Stimulated activated CD4-positive, alpha-beta T cell treated with anti-CD3 and anti-CD28 coated beads, Interleukin-12 subunit alpha, Interleukin-12 subunit beta, amount 100 ng/mL, for 24 hours (primary cell): ENCODE results near the gene ENG.

Experiments used
- DNase-seq, 2 experiments: peaks; one replicate each; pipeline ENCODE4 v3.0.0-alpha.2; 2020; ENCODE audit warnings: low read depth in 2 of 2

The ENG gene

GRCh38 chr9:127814619-127815511, 39.6 kb downstream of the ENG start:
- DNase-seq: no peak

GRCh38 chr9:127813686-127814226, 40.7 kb downstream of the ENG start:
- no peak for DNase-seq

- DNase-seq: no peak
These were observed 41.4 kb downstream of the ENG start for GRCh38 chr9:127812936-127813675.

GRCh38 chr9:127812011-127812410, 42.4 kb downstream of the ENG start:
- DNase-seq: no peak

GRCh38 chr9:127810378-127811187, 43.9 kb downstream of the ENG start:
- no peak for DNase-seq

GRCh38 chr9:127809540-127810377, 44.7 kb downstream of the ENG start:
- no peak for DNase-seq

GRCh38 chr9:127809002-127809539, 45.4 kb downstream of the ENG start:
- DNase-seq: no peak

GRCh38 chr9:127808347-127809001, 46.0 kb downstream of the ENG start:
- no peak for DNase-seq

- no peak for DNase-seq
These were observed 47.6 kb downstream of the ENG start for GRCh38 chr9:127806871-127807270.

GRCh38 chr9:127805620-127806019, 48.8 kb downstream of the ENG start:
- DNase-seq: no peak

- no peak for DNase-seq
These were observed 50.7 kb downstream of the ENG start for GRCh38 chr9:127803507-127804352.

- peak; percentile 65 to 79 for DNase-seq
These were observed 51.6 kb downstream of the ENG start, which contains the start of gene FPGS for GRCh38 chr9:127802576-127803443. FPGS (plus strand) TSS chr9:127802882; CDS start chr9:127802925, 43 bp downstream.

- DNase-seq: no peak
These were observed 52.4 kb downstream of the ENG start for GRCh38 chr9:127801955-127802575.

- DNase-seq: no peak
These were observed 57.5 kb downstream of the ENG start for GRCh38 chr9:127796852-127797370.

GRCh38 chr9:127796225-127796813, 58.1 kb downstream of the ENG start:
- no peak for DNase-seq

- DNase-seq: no peak
These were observed 60.3 kb downstream of the ENG start for GRCh38 chr9:127794001-127794791.
